ENCODE data around the gene FARP1.

GRCh38 chr13:98411617-98412265, 268.8 kb downstream of the FARP1 start:
- TF ChIP-seq GATA3 (IDR thresholded peaks at IDR 0.05; ENCODE audit: low read depth, low read length) (no peak), GATA2 (IDR thresholded peaks at IDR 0.05; ENCODE audit: low read depth, low read length) (no peak)

Measured in SH-SY5Y (cell line).